ENCODE results near the gene TRIM6. TPM values are rescaled to one million over a fixed set of nuclear protein-coding genes. Genes with fewer than 3 reads are reported as not detected.

Gene TRIM6
- total and polyA plus RNA-seq, 9 of the 15 experiments (the other 6 are each of a cell fraction or from before 2014, with no cell fraction given), result 5.0 to 11.8 (median 8.7) TPM

DNA sequence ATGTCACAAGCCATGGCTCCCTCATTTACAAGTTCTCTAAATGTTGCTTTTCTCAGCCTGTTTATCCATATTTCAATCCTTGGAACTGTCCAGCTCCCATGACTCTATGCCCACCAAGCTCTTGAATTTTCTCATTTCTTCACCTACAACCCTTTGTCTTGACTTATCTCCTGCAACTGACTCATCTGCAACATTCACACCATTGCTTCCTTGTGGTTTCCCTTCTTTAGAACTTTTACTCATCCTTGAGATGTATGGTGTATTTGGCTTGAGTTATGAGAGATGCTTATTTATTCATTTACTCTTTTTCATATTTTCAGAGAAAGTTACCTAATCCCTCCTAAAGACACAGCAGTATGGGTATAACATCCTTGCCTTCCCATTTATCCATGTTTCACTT lies 47.1 kb downstream of the TRIM6 start:
- no TSS peak for BruUV-seq (replicated peaks)
- Histone ChIP-seq H3K79me2 (ENCODE audit: control insufficient read depth, insufficient read depth, low read length) (no peaks in the 10 kb centered on the region), H3K4me2 (ENCODE audit: insufficient read depth, low read length) (no peak overlapping the region), H2AFZ (ENCODE audit: low read depth, low read length) (no peak overlapping the region), H4K20me1 (replicated peaks; ENCODE audit: control insufficient read depth, insufficient read depth, low read length) (no peaks in the 10 kb centered on the region), H3K36me3 (ENCODE audit: control insufficient read depth, insufficient read depth, low read length) (no peaks in the 10 kb centered on the region), H3K9me1 (ENCODE audit: control insufficient read depth, insufficient read depth, low read length) (no peaks in the 10 kb centered on the region), H3K4me1 (replicated peaks in 1 of 2; ENCODE audit: control insufficient read depth in 2 of 2, insufficient read depth in 2 of 2, low read length in 2 of 2) (no peaks in the 10 kb centered on the region), H3K4me3 (no peak overlapping the region), H3K27me3 (ENCODE audit: control insufficient read depth in 2 of 2, insufficient read depth in 2 of 2, low read length in 2 of 2) (no peaks in the 10 kb centered on the region; a peak in 1 of 5 replicates), H3K9ac (ENCODE audit: insufficient read depth in 1 of 2, low read depth in 2 of 2, low read length in 2 of 2) (no peak overlapping the region), H3K27ac (ENCODE audit: extremely low read depth, low read depth, low read length) (no peak overlapping the region), H3K9me3 (replicated peaks; ENCODE audit: control insufficient read depth, insufficient read depth, low read depth, low read length) (no peaks in the 10 kb centered on the region)
- ChIA-PET CTCF (ENCODE audit: low intra/inter-chr PET ratio) (no interaction called here), POLR2A (interaction anchor here (0.6 kb wide), 1 partner anchor 84 kb away, joined by 3 read pairs; no protein-coding TSS in a partner anchor)
- DNase-seq (ENCODE audit: extremely low read depth in 1 of 4, low spot score in 3 of 4), result no peak
- no peak for FAIRE-seq
- in situ Hi-C loops (cut with MboI) (no loop called here), intact Hi-C loops (cut with micrococcal nuclease) (no loop called here)
- no peak for ATAC-seq
- TF ChIP-seq ARID3A (IDR thresholded peaks at IDR 0.05; ENCODE audit: borderline replicate concordance, low read depth, low read length) (no peak), ZBTB5 (IDR thresholded peaks at IDR 0.05) (no peak), MLX (CRISPR knock-in tag; conservative IDR thresholded peaks at IDR 0.05) (no peak), HDAC8 (tag; IDR thresholded peaks at IDR 0.05) (no peak), SMAD3 (CRISPR knock-in tag; conservative IDR thresholded peaks at IDR 0.05) (no peak), RFX5 (IDR thresholded peaks at IDR 0.05; ENCODE audit: low read depth, low read length) (no peak), ZNF589 (CRISPR knock-in tag; IDR thresholded peaks at IDR 0.05; ENCODE audit: low read depth) (no peak), POLR2B (IDR thresholded peaks at IDR 0.05; ENCODE audit: low read depth, partially characterized antibody) (no peak), AFF1 (IDR thresholded peaks at IDR 0.05; ENCODE audit: low read depth in 1 of 2, partially characterized antibody in 2 of 2) (no peak), ZNF324 (CRISPR knock-in tag; IDR thresholded peaks at IDR 0.05) (no peak), ZNF263 (CRISPR knock-in tag; IDR thresholded peaks at IDR 0.05; ENCODE audit: borderline replicate concordance) (no peak), PRMT5 (CRISPR knock-in tag; IDR thresholded peaks at IDR 0.05) (no peak), HES1 (IDR thresholded peaks at IDR 0.05; ENCODE audit: low read depth) (no peak)
